Measurements from ENCODE around the gene NTNG1. TPM values are rescaled to one million over a fixed set of nuclear protein-coding genes. Genes with fewer than 3 reads are reported as not detected.

The NTNG1 gene
- total RNA-seq, 2 donors from 2014 or later: 0.26 to 4.9 TPM

DNA sequence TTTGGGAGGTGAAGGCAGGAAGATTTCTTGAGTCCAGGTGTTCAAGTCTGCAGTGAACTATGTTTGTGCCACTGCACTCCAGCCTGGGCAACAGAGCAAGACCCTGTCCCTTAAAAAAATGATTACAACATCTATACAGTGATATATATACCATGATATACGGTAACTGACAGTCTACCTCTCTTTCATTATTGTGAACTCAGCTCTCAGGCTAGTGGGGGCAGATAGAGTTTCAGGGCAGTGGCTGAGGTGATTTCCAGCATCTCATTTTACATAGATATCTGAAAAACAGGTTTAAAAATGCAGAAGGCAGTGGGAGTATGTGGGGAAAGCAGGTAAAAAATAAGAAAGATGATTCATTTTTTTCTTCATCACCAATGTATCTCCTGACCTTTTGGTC lies 8.1 kb upstream of the NTNG1 start:
- TF ChIP-seq, protein P1, sequence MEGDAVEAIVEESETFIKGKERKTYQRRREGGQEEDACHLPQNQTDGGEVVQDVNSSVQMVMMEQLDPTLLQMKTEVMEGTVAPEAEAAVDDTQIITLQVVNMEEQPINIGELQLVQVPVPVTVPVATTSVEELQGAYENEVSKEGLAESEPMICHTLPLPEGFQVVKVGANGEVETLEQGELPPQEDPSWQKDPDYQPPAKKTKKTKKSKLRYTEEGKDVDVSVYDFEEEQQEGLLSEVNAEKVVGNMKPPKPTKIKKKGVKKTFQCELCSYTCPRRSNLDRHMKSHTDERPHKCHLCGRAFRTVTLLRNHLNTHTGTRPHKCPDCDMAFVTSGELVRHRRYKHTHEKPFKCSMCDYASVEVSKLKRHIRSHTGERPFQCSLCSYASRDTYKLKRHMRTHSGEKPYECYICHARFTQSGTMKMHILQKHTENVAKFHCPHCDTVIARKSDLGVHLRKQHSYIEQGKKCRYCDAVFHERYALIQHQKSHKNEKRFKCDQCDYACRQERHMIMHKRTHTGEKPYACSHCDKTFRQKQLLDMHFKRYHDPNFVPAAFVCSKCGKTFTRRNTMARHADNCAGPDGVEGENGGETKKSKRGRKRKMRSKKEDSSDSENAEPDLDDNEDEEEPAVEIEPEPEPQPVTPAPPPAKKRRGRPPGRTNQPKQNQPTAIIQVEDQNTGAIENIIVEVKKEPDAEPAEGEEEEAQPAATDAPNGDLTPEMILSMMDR (IDR thresholded peaks at IDR 0.05): no peak
- no peak for TF ChIP-seq POLR2A (IDR thresholded peaks at IDR 0.05)
- intact Hi-C loops (cut with DNase I): no loop called here
- 43 to 48% methylated on average over 1 of the region's 1 CpG for WGBS, 2 donors
- H3K36me3 ChIP-seq (replicated peaks in 1 of 2; ENCODE audit: insufficient read depth in 1 of 2, low read depth in 2 of 2): no peaks in the 10 kb centered on the region
- no peaks in the 10 kb centered on the region for H3K9me3 ChIP-seq
- no peaks in the 10 kb centered on the region for H3K4me1 ChIP-seq
- ATAC-seq (no peak), DNase-seq (no peak)
- H3K27ac ChIP-seq: no peak overlapping the region
- peaks cover 0 to 3% of the 10 kb centered on the region in 2 donors for H3K27me3 ChIP-seq
- no peak overlapping the region for H3K4me3 ChIP-seq

GRCh38 chr1:107135463-107135862 lies 5.4 kb upstream of the NTNG1 start:
- TF ChIP-seq, protein P1 (IDR thresholded peaks at IDR 0.05): no peak
- TF ChIP-seq POLR2A (IDR thresholded peaks at IDR 0.05): no peak
- Histone ChIP-seq H3K36me3 (replicated peaks in 1 of 2; ENCODE audit: insufficient read depth in 1 of 2, low read depth in 2 of 2) (no peaks in the 10 kb centered on the region), H3K27ac (no peak overlapping the region), H3K4me3 (no peak overlapping the region), H3K9me3 (no peaks in the 10 kb centered on the region), H3K4me1 (peaks cover 11% of the 10 kb centered on the region), H3K27me3 (peaks cover 0 to 7% of the 10 kb centered on the region in 2 donors)
- 4 to 5% methylated on average over 3 of the region's 3 CpGs for WGBS, 2 donors
- intact Hi-C loops (cut with DNase I): no loop called here
- no peak for ATAC-seq
- peak in 1 of 4 donors; percentile 24 for DNase-seq

GRCh38 chr1:107138166-107138565 lies 2.7 kb upstream of the NTNG1 start:
- Histone ChIP-seq H3K9me3 (no peaks in the 10 kb centered on the region), H3K27me3 (peaks cover 0 to 11% of the 10 kb centered on the region in 2 donors), H3K27ac (no peak overlapping the region), H3K4me1 (peaks cover 22% of the 10 kb centered on the region), H3K36me3 (replicated peaks in 1 of 2; ENCODE audit: insufficient read depth in 1 of 2, low read depth in 2 of 2) (no peaks in the 10 kb centered on the region), H3K4me3 (no peak overlapping the region)
- DNase-seq: no peak
- no peak for ATAC-seq
- intact Hi-C loops (cut with DNase I): no loop called here
- TF ChIP-seq, protein P1 (IDR thresholded peaks at IDR 0.05): no peak
- no peak for TF ChIP-seq POLR2A (IDR thresholded peaks at IDR 0.05)

DNA sequence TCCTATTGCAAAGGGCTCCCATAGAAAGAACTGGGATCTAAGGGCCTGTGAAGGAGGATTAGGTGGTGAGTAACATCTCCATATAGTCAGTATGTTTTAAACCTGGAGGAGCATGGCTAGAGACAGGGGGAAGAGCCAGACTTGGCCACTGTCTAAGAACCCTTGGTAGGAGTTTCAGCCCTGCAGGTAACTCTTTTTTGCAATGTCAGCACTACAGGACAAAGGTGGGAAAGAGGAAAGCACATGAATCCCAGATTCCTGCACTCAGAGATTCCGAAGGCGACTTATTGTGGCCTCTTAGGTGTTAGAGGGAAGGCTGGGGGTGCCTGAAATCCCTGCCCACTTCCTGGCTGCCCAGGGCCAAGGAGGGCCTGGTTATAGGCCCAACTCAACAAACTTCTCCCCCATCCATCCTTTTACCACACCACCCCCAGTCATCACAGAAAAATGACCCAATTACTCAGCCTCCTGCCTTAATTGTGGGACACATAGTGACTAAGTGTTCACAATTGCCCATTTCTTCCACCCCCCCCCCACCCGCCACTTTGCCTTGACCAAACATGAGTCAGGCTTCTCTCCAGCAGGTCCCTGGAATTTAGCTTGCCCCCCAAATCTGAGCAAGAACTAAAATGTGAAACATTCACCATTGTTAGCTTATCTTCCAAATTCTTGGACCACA lies 1.9 kb upstream of the NTNG1 start:
- DNase-seq: no peak
- Histone ChIP-seq H3K27ac (no peak overlapping the region), H3K4me1 (peaks cover 22% of the 10 kb centered on the region), H3K9me3 (no peaks in the 10 kb centered on the region), H3K36me3 (replicated peaks in 1 of 2; ENCODE audit: insufficient read depth in 1 of 2, low read depth in 2 of 2) (no peaks in the 10 kb centered on the region), H3K4me3 (no peak overlapping the region), H3K27me3 (peaks cover 0 to 11% of the 10 kb centered on the region in 2 donors)
- TF ChIP-seq, protein P1 (IDR thresholded peaks at IDR 0.05): no peak
- no peak for TF ChIP-seq POLR2A (IDR thresholded peaks at IDR 0.05)
- no peak for ATAC-seq
- 75 to 81% methylated on average over 3 of the region's 3 CpGs for WGBS, 2 donors
- intact Hi-C loops (cut with DNase I): no loop called here
